Peyer's patch (tissue), 4 donors: ENCODE measurements around the gene BRD1.

Source experiments
- CTCF ChIP-seq, 6 experiments: fragments of 450-650 bp in 4 of 6; fragments of 200-600 bp in 2 of 6; sonication (generic) in 1 of 6; IDR thresholded peaks; one replicate each; pipeline ENCODE4 v1.5.1; 2017 to 2019; ENCODE audit warnings: antibody characterized with exemption in 6 of 6, mild to moderate bottlenecking in 3 of 6, moderate library complexity in 1 of 6
- POLR2A ChIP-seq, 2 donors: fragments of 450-650 bp; IDR thresholded peaks; one replicate each; pipeline ENCODE4 v1.5.1; 2017; ENCODE audit warnings: antibody characterized with exemption in 2 of 2, mild to moderate bottlenecking in 2 of 2, moderate library complexity in 2 of 2

- TF ChIP-seq POLR2A (IDR thresholded peaks at IDR 0.05) (no peak), CTCF (IDR thresholded peaks at IDR 0.05) (no peak)
Measured at GRCh38 chr22:49786976-49787706, 40.5 kb downstream of the BRD1 start.
